Endothelial cell of umbilical vein (primary cell): ENCODE measurements around the gene ABCA10. TPM values are rescaled to one million over a fixed set of nuclear protein-coding genes. Genes with fewer than 3 reads are reported as not detected.

Experiments used
- BruUV-seq: library from RNA; stranded (reverse); fragments of 400-500 nt; replicated peaks from 2 replicates; lab custom pipeline; 2021; lab: Mats Ljungman, UMichigan
- CTCF ChIA-PET: fragments of 300-600, 350-600 bp; sonication (Branson Sonifier 250); formaldehyde crosslinking; loops from one replicate; lab custom pipeline; 2021; ENCODE audit warnings: antibody characterized with exemption, inconsistent platforms; lab: Charles Lee
- POLR2A ChIA-PET: fragments of 300-600, 350-600 bp; sonication (Branson Sonifier 250); formaldehyde crosslinking; loops from one replicate; lab custom pipeline; 2021; ENCODE audit warnings: antibody characterized with exemption, inconsistent platforms; lab: Charles Lee
- DNase-seq: peaks from one replicate; pipeline ENCODE4 v3.0.0-alpha.2; 2011; ENCODE audit warnings: low read depth, low spot score
- FAIRE-seq: peaks from 2 replicates; lab custom pipeline; 2011; peaks lifted over from hg19 to GRCh38; lab: Jason Lieb, UNC
- H2AFZ ChIP-seq: 2 replicates; pipeline ENCODE4 v1.6.0; 2012; ENCODE audit warnings: low read depth, low read length, control low read depth, inconsistent platforms
- H3K27ac ChIP-seq: 2 replicates; pipeline ENCODE4 v1.5.1; 2011; ENCODE audit warnings: low read depth, mild to moderate bottlenecking, control low read depth, low read length, moderate library complexity; ENCODE audit not compliant: insufficient read depth
- H3K27me3 ChIP-seq, 2 experiments: 2 replicates each; pipeline versions ENCODE4 v1.6.0 to v1.6.1; 2011; ENCODE audit warnings: low read length in 2 of 2, mixed read lengths in 1 of 2; ENCODE audit not compliant: control insufficient read depth in 2 of 2, insufficient read depth in 2 of 2
- H3K36me3 ChIP-seq, 2 experiments: 2 replicates in 1 of 2; 3 replicates in 1 of 2; pipeline ENCODE4 v1.5.1; 2011; ENCODE audit warnings: low read length in 2 of 2, mild to moderate bottlenecking in 1 of 2, moderate library complexity in 1 of 2; ENCODE audit not compliant: control insufficient read depth in 2 of 2, insufficient read depth in 2 of 2; ENCODE audit errors: extremely low read depth in 1 of 2
- H3K4me1 ChIP-seq: 3 replicates; pipeline ENCODE4 v1.5.1; 2011; ENCODE audit warnings: mild to moderate bottlenecking, low read length; ENCODE audit not compliant: control insufficient read depth, insufficient read depth; ENCODE audit errors: extremely low read depth
- H3K4me2 ChIP-seq: 2 replicates; pipeline ENCODE4 v1.6.1; 2011; ENCODE audit warnings: low read length, control low read depth, mixed read lengths; ENCODE audit not compliant: insufficient read depth
- H3K4me3 ChIP-seq, 3 experiments: fragments of 200-600 bp in 1 of 3; sonication (generic), shearing (Covaris generic) in 1 of 3; replicated peaks in 1 of 3; 2 replicates each; pipeline ENCODE4 v1.5.1; 2011 to 2016; ENCODE audit warnings: control low read depth in 3 of 3, low read length in 3 of 3, mild to moderate bottlenecking in 2 of 3, inconsistent platforms in 1 of 3, low read depth in 1 of 3, moderate library complexity in 1 of 3; ENCODE audit not compliant: insufficient read depth in 1 of 3
- H3K79me2 ChIP-seq: 2 replicates; pipeline ENCODE4 v1.6.0; 2012; ENCODE audit warnings: low read length, inconsistent platforms; ENCODE audit not compliant: control insufficient read depth, insufficient read depth
- H3K9ac ChIP-seq: replicated peaks from 2 replicates; pipeline ENCODE3; 2011; ENCODE audit warnings: low read length, control low read depth; ENCODE audit not compliant: insufficient read depth; ENCODE audit errors: extremely low read depth
- H3K9me1 ChIP-seq: replicated peaks from 3 replicates; pipeline ENCODE4 v1.6.0; 2011; ENCODE audit warnings: mild to moderate bottlenecking, low read length; ENCODE audit not compliant: control insufficient read depth, insufficient read depth; ENCODE audit errors: extremely low read depth
- H3K9me3 ChIP-seq: replicated peaks from 2 replicates; pipeline ENCODE4 v1.5.1; 2012; ENCODE audit warnings: low read length, inconsistent platforms; ENCODE audit not compliant: control insufficient read depth, insufficient read depth
- H4K20me1 ChIP-seq: replicated peaks from 2 replicates; pipeline ENCODE3; 2011; ENCODE audit warnings: mild to moderate bottlenecking, low read length; ENCODE audit not compliant: control insufficient read depth, insufficient read depth; ENCODE audit errors: extremely low read depth
- EZH2 ChIP-seq: IDR thresholded peaks from 2 replicates; pipeline ENCODE4 v1.6.1; 2012; ENCODE audit warnings: borderline replicate concordance, low read depth, mild to moderate bottlenecking, moderate library complexity, low read length, inconsistent platforms; ENCODE audit not compliant: severe bottlenecking
- FOS ChIP-seq: IDR thresholded peaks from 2 replicates; pipeline ENCODE4 v1.6.1; 2011; ENCODE audit warnings: mild to moderate bottlenecking, low read length, moderate library complexity, borderline replicate concordance; ENCODE audit not compliant: insufficient read depth
- GATA2 ChIP-seq: IDR thresholded peaks from 2 replicates; pipeline ENCODE4 v1.7.0; 2011; ENCODE audit warnings: low read depth, mild to moderate bottlenecking, moderate library complexity, mixed read lengths, low read length; ENCODE audit not compliant: insufficient read length, insufficient read depth
- JUN ChIP-seq: IDR thresholded peaks from 2 replicates; pipeline ENCODE4 v1.6.1; 2011; ENCODE audit warnings: borderline replicate concordance, low read depth; ENCODE audit not compliant: insufficient read length, insufficient read depth
- MYC ChIP-seq: IDR thresholded peaks from one replicate; pipeline ENCODE4 v1.6.1; 2011; ENCODE audit warnings: mild to moderate bottlenecking, low read depth, low read length
- POLR2A ChIP-seq: IDR thresholded peaks from 2 replicates; pipeline ENCODE4 v1.6.1; 2012; ENCODE audit warnings: low read depth, mild to moderate bottlenecking, control low read depth, low read length
- POLR2AphosphoS5 ChIP-seq: IDR thresholded peaks from 2 replicates; pipeline ENCODE4 v1.6.1; 2012; ENCODE audit warnings: low read depth, mild to moderate bottlenecking, control low read depth, low read length, moderate library complexity; ENCODE audit not compliant: insufficient read depth
- dilution Hi-C: fragments of 300-500 bp; cut with MboI; formaldehyde crosslinking; loops from one replicate; pipeline ENCODE4 v1.15.0; 2019; ENCODE audit warnings: low sequenced_read_pairs; ENCODE audit not compliant: extremely low pct_ligation_motif_present
- intact Hi-C: fragments of 100-400 bp; cut with micrococcal nuclease; formaldehyde crosslinking; loops from one replicate; pipeline ENCODE4 v1.10.0; 2022
- polyA plus RNA-seq, 4 experiments: library from polyadenylated mRNA; depleted of rRNA in 3 of 4; stranded (reverse) in 3 of 4; unstranded in 1 of 4; fragments of >200 nt; gene quantifications; 2 replicates each; pipeline versions ENCODE4 v1.2.1 to v1.2.3, GENCODE V29; 2011 to 2012; ENCODE audit warnings: missing spikeins in 1 of 4
- total RNA-seq: library from RNA; stranded (reverse); gene quantifications from 2 replicates; pipeline ENCODE4 v1.2.3, GENCODE V29; 2021
- TF ChIP-seq, protein P1 (sequence below), 2 donors: IDR thresholded peaks; 1 replicate in 1 of 2; 2 replicates in 1 of 2; pipeline ENCODE4 v1.5.1; 2011; ENCODE audit warnings: low read length in 2 of 2, mild to moderate bottlenecking in 2 of 2, moderate library complexity in 2 of 2, control low read depth in 1 of 2, inconsistent platforms in 1 of 2, low read depth in 1 of 2; ENCODE audit not compliant: insufficient read depth in 1 of 2; ENCODE audit errors: extremely low read depth in 1 of 2
- TF ChIP-seq, protein P2 (sequence below): IDR thresholded peaks from 2 replicates; pipeline ENCODE4 v1.6.1; 2011; ENCODE audit not compliant: insufficient read depth, insufficient read length

ABCA10 gene
- total and polyA plus RNA-seq, 2 donors (not counting 3 experiments of a cell fraction or from before 2014, with no cell fraction given), result 0.22 to 2.1 TPM

DNA sequence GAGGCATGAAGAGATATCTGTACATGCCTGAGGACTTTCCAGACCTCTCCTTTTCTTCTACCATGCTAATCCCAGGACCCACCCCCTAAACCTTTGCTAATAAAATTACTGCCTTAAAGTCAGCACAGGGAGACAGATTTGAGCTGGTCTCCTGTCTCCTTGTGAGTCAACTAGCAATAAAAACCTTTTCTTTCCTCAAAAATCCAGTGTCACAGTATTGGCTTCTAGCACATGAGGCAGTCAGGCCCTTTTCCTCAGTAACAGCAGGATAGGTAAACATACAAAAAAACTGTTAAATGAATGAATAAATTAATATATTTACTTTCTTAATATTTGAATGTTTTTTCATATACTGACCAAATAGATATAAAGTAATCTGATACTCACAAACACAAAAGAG lies 41.3 kb downstream of the ABCA10 start:
- POLR2A ChIA-PET, result no interaction called here

More for the DNA sequence above, 41.3 kb downstream of the ABCA10 start:
- BruUV-seq, result no TSS peak
- H3K79me2 ChIP-seq, result no peaks in the 10 kb centered on the region
- H3K36me3 ChIP-seq, result no peaks in the 10 kb centered on the region
- H4K20me1 ChIP-seq, result no peaks in the 10 kb centered on the region
- FAIRE-seq (no peak), DNase-seq (no peak)
- H3K27me3 ChIP-seq, result no peaks in the 10 kb centered on the region
- H3K4me1 ChIP-seq, result no peaks in the 10 kb centered on the region
- H3K9me1 ChIP-seq, result no peaks in the 10 kb centered on the region
- intact Hi-C loops, result no loop called here
- H3K27ac ChIP-seq, result no peak overlapping the region
- H3K9me3 ChIP-seq, result no peaks in the 10 kb centered on the region
- CTCF ChIA-PET, result no interaction called here
- H3K4me2 ChIP-seq, result no peak overlapping the region
- H2AFZ ChIP-seq, result no peak overlapping the region
- no peak overlapping the region for H3K4me3 ChIP-seq
- dilution Hi-C loops, result no loop called here
- H3K9ac ChIP-seq, result no peak overlapping the region
- TF ChIP-seq JUN, result no peak
- no peak for TF ChIP-seq EZH2
- TF ChIP-seq POLR2AphosphoS5, result no peak
- no peak for TF ChIP-seq POLR2A
- TF ChIP-seq GATA2, result no peak
- TF ChIP-seq, protein P1, sequence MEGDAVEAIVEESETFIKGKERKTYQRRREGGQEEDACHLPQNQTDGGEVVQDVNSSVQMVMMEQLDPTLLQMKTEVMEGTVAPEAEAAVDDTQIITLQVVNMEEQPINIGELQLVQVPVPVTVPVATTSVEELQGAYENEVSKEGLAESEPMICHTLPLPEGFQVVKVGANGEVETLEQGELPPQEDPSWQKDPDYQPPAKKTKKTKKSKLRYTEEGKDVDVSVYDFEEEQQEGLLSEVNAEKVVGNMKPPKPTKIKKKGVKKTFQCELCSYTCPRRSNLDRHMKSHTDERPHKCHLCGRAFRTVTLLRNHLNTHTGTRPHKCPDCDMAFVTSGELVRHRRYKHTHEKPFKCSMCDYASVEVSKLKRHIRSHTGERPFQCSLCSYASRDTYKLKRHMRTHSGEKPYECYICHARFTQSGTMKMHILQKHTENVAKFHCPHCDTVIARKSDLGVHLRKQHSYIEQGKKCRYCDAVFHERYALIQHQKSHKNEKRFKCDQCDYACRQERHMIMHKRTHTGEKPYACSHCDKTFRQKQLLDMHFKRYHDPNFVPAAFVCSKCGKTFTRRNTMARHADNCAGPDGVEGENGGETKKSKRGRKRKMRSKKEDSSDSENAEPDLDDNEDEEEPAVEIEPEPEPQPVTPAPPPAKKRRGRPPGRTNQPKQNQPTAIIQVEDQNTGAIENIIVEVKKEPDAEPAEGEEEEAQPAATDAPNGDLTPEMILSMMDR (IDR thresholded peaks at IDR 0.05; ENCODE audit: extremely low read depth in 1 of 2, insufficient read depth in 1 of 2, low read depth in 1 of 2, low read length in 2 of 2), result no peak
- no peak for TF ChIP-seq FOS
- TF ChIP-seq MYC, result no peak
- TF ChIP-seq, protein P2, sequence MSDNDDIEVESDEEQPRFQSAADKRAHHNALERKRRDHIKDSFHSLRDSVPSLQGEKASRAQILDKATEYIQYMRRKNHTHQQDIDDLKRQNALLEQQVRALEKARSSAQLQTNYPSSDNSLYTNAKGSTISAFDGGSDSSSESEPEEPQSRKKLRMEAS, result no peak
